Measurements from ENCODE around the gene MYO5C. TPM values are rescaled to one million over a fixed set of nuclear protein-coding genes. Genes with fewer than 3 reads are reported as not detected.
A peak's percentile ranks its signal among the peaks of the same experiment; 100 is the strongest.
"Not testable (repeated sequence)": the region's sequence is repeated elsewhere in the genome, so short reads cannot be mapped to it uniquely, and the experiment has no call there.

Gene MYO5C
- total and polyA plus RNA-seq, 2 donors (not counting 3 experiments of a cell fraction or from before 2014, with no cell fraction given) = 7.5 to 19.4 TPM

- DNase-seq (ENCODE audit: low read depth, low spot score) (peak; percentile 52), FAIRE-seq (no peak)
- H3K9me1 ChIP-seq (replicated peaks; ENCODE audit: control insufficient read depth, extremely low read depth, insufficient read depth, low read length) = no peaks in the 10 kb centered on the region
- H2AFZ ChIP-seq (ENCODE audit: low read depth, low read length) = no peak overlapping the region
- TF ChIP-seq JUN (IDR thresholded peaks at IDR 0.05; ENCODE audit: borderline replicate concordance, insufficient read depth, insufficient read length, low read depth) = no peak
- TF ChIP-seq FOS (IDR thresholded peaks at IDR 0.05; ENCODE audit: borderline replicate concordance, insufficient read depth, low read length) = no peak
- no peak for TF ChIP-seq POLR2AphosphoS5 (IDR thresholded peaks at IDR 0.05; ENCODE audit: insufficient read depth, low read depth, low read length)
- no peak for TF ChIP-seq POLR2A (IDR thresholded peaks at IDR 0.05; ENCODE audit: low read depth, low read length)
- no peak for TF ChIP-seq GATA2 (IDR thresholded peaks at IDR 0.05; ENCODE audit: insufficient read depth, insufficient read length, low read depth, low read length)
- TF ChIP-seq EZH2 (IDR thresholded peaks at IDR 0.05; ENCODE audit: borderline replicate concordance, low read depth, low read length, severe bottlenecking) = no peak
- no peak for TF ChIP-seq MAX (IDR thresholded peaks at IDR 0.05; ENCODE audit: insufficient read depth, insufficient read length)
- TF ChIP-seq CTCF (IDR thresholded peaks at IDR 0.05; ENCODE audit: extremely low read depth in 1 of 2, insufficient read depth in 1 of 2, low read depth in 1 of 2, low read length in 2 of 2) = peak in 1 of 2 donors; percentile 23
- POLR2A ChIA-PET = interaction anchor here (1.3 kb wide), 1 partner anchor 8 kb away, joined by 6 read pairs; no protein-coding TSS in a partner anchor
- no peaks in the 10 kb centered on the region for H3K27me3 ChIP-seq (ENCODE audit: control insufficient read depth in 2 of 2, insufficient read depth in 2 of 2, low read length in 2 of 2)
- no TSS peak for BruUV-seq (replicated peaks)
- no peaks in the 10 kb centered on the region for H4K20me1 ChIP-seq (replicated peaks; ENCODE audit: control insufficient read depth, extremely low read depth, insufficient read depth, low read length)
- H3K9me3 ChIP-seq (replicated peaks; ENCODE audit: control insufficient read depth, insufficient read depth, low read length) = no peaks in the 10 kb centered on the region
- no peak overlapping the region for H3K9ac ChIP-seq (replicated peaks; ENCODE audit: extremely low read depth, insufficient read depth, low read length)
- CTCF ChIA-PET = interaction anchor here (0.8 to 2.5 kb wide), 11 partner anchors 9 to 275 kb away, joined by 3 to 13 read pairs (median 5); no protein-coding TSS in a partner anchor
- H3K79me2 ChIP-seq (ENCODE audit: control insufficient read depth, insufficient read depth, low read length) = no peaks in the 10 kb centered on the region
- H3K36me3 ChIP-seq (ENCODE audit: control insufficient read depth in 2 of 2, extremely low read depth in 1 of 2, insufficient read depth in 2 of 2, low read length in 2 of 2) = no peaks in the 10 kb centered on the region
- H3K4me3 ChIP-seq (replicated peaks in 1 of 3; ENCODE audit: insufficient read depth in 1 of 3, low read depth in 1 of 3, low read length in 3 of 3) = no peak overlapping the region
- no peak overlapping the region for H3K4me2 ChIP-seq (ENCODE audit: insufficient read depth, low read length)
- intact Hi-C loops (cut with micrococcal nuclease) = no loop called here
- dilution Hi-C loops (cut with MboI; ENCODE audit: extremely low pct_ligation_motif_present, low sequenced_read_pairs) = no loop called here
- no peak overlapping the region for H3K27ac ChIP-seq (ENCODE audit: insufficient read depth, low read depth, low read length)
- no peaks in the 10 kb centered on the region for H3K4me1 ChIP-seq (ENCODE audit: control insufficient read depth, extremely low read depth, insufficient read depth, low read length)
Measured at GRCh38 chr15:52171386-52171785, 124.2 kb downstream of the MYO5C start.

- H3K4me2 ChIP-seq (ENCODE audit: insufficient read depth, low read length); BruUV-seq (replicated peaks); FAIRE-seq; H3K79me2 ChIP-seq (ENCODE audit: control insufficient read depth, insufficient read depth, low read length); H3K9me3 ChIP-seq (replicated peaks; ENCODE audit: control insufficient read depth, insufficient read depth, low read length); H4K20me1 ChIP-seq (replicated peaks; ENCODE audit: control insufficient read depth, extremely low read depth, insufficient read depth, low read length); dilution Hi-C loops (cut with MboI; ENCODE audit: extremely low pct_ligation_motif_present, low sequenced_read_pairs); DNase-seq (ENCODE audit: low read depth, low spot score); H3K36me3 ChIP-seq (ENCODE audit: control insufficient read depth in 2 of 2, extremely low read depth in 1 of 2, insufficient read depth in 2 of 2, low read length in 2 of 2); H2AFZ ChIP-seq (ENCODE audit: low read depth, low read length); H3K4me1 ChIP-seq (ENCODE audit: control insufficient read depth, extremely low read depth, insufficient read depth, low read length); H3K27ac ChIP-seq (ENCODE audit: insufficient read depth, low read depth, low read length); intact Hi-C loops (cut with micrococcal nuclease); H3K9ac ChIP-seq (replicated peaks; ENCODE audit: extremely low read depth, insufficient read depth, low read length); H3K9me1 ChIP-seq (replicated peaks; ENCODE audit: control insufficient read depth, extremely low read depth, insufficient read depth, low read length); H3K27me3 ChIP-seq (ENCODE audit: control insufficient read depth in 2 of 2, insufficient read depth in 2 of 2, low read length in 2 of 2); H3K4me3 ChIP-seq (replicated peaks in 1 of 3; ENCODE audit: insufficient read depth in 1 of 3, low read depth in 1 of 3, low read length in 3 of 3): not testable (repeated sequence)
- ChIA-PET CTCF (interaction anchor here (1.8 to 2.5 kb wide), 2 partner anchors 13 to 91 kb away, joined by 10 to 13 read pairs; no protein-coding TSS in a partner anchor), POLR2A (interaction anchor here (1.3 kb wide), 1 partner anchor 9 kb away, joined by 6 read pairs; no protein-coding TSS in a partner anchor)
Measured at GRCh38 chr15:52170199-52170598, 125.4 kb downstream of the MYO5C start.
